HepG2 (cell line): ENCODE data around the gene SPRED3. TPM values are rescaled to one million over a fixed set of nuclear protein-coding genes. Genes with fewer than 3 reads are reported as not detected.

Experiments used
- ARID3A ChIP-seq: IDR thresholded peaks from 2 replicates; pipeline ENCODE4 v1.6.1; 2012; ENCODE audit warnings: low read depth, low read length, improper control_type of control experiment
- CREB3 ChIP-seq: sonication (generic); formaldehyde crosslinking; IDR thresholded peaks from 2 replicates; pipeline ENCODE4 v1.5.0; 2020; ENCODE audit warnings: missing genetic modification reagents
- MXD3 ChIP-seq: IDR thresholded peaks from 2 replicates; pipeline ENCODE4 v1.6.1; 2016; ENCODE audit warnings: mild to moderate bottlenecking, missing biosample characterization, missing genetic modification reagents
- REST ChIP-seq, 2 experiments: IDR thresholded peaks; 2 replicates each; pipeline ENCODE4 v1.6.1; 2011 to 2012; ENCODE audit warnings: low read length in 2 of 2, borderline replicate concordance in 1 of 2, low read depth in 1 of 2, mild to moderate bottlenecking in 1 of 2, moderate library complexity in 1 of 2
- SKI ChIP-seq: fragments of 450-650 bp; IDR thresholded peaks from one replicate; pipeline ENCODE4 v1.6.1; 2018; ENCODE audit warnings: mild to moderate bottlenecking; ENCODE audit not compliant: partially characterized antibody
- SKIL ChIP-seq: sonication (generic); formaldehyde crosslinking; IDR thresholded peaks from 2 replicates; pipeline ENCODE4 v1.8.0; 2022; ENCODE audit warnings: missing genetic modification reagents, mild to moderate bottlenecking, moderate library complexity, borderline replicate concordance
- TAF15 ChIP-seq: fragments of 200-400 bp; formaldehyde crosslinking; IDR thresholded peaks from one replicate; pipeline ENCODE4 v1.6.1; 2018; ENCODE audit warnings: mild to moderate bottlenecking, low read depth, low read length; ENCODE audit not compliant: poor library complexity, severe bottlenecking
- TBL1XR1 ChIP-seq: fragments of 150-350 bp; IDR thresholded peaks from 2 replicates; pipeline ENCODE4 v1.6.1; 2014; ENCODE audit warnings: borderline replicate concordance, low read length; ENCODE audit not compliant: partially characterized antibody
- TFAP4 ChIP-seq: sonication (generic); IDR thresholded peaks from 2 replicates; pipeline ENCODE4 v1.6.1; 2016; ENCODE audit warnings: low read depth, borderline replicate concordance
- TFDP2 ChIP-seq: sonication (generic); formaldehyde crosslinking; IDR thresholded peaks from 2 replicates; pipeline ENCODE4 v1.4.0; 2020; ENCODE audit warnings: missing genetic modification reagents
- ZBTB3 ChIP-seq: sonication (generic); formaldehyde crosslinking; IDR thresholded peaks from 2 replicates; pipeline ENCODE4 v1.4.0; 2020; ENCODE audit warnings: low read depth, mild to moderate bottlenecking, moderate library complexity, missing genetic modification reagents, borderline replicate concordance
- ZNF33B ChIP-seq: sonication (generic); formaldehyde crosslinking; IDR thresholded peaks from 2 replicates; pipeline ENCODE4 v1.5.1; 2020; ENCODE audit warnings: mild to moderate bottlenecking, missing genetic modification reagents
- ZNF530 ChIP-seq: sonication (generic); formaldehyde crosslinking; IDR thresholded peaks from 2 replicates; pipeline ENCODE4 v1.5.0; 2020; ENCODE audit warnings: low read depth, mild to moderate bottlenecking, missing genetic modification reagents
- polyA plus RNA-seq, 8 experiments: library from polyadenylated mRNA; depleted of rRNA in 3 of 8; stranded (reverse) in 7 of 8; unstranded in 1 of 8; fragments of >200 nt; fragmentation: Illumina TruSeq in 4 of 8; extraction: Trizol in 4 of 8; gene quantifications; 2 replicates each; pipeline versions ENCODE4 v1.2.1 to v1.2.3, GENCODE V29; 2011 to 2016; ENCODE audit warnings: low read depth in 4 of 8, missing spikeins in 1 of 8, mixed read lengths in 1 of 8; ENCODE audit not compliant: insufficient read depth in 1 of 8
- total RNA-seq, 5 experiments: library from RNA; depleted of rRNA; stranded (reverse); fragments of >200 nt; fragmentation: Illumina TruSeq; extraction: Trizol; gene quantifications; 2 replicates each; pipeline ENCODE4 v1.2.3, GENCODE V29; 2016; ENCODE audit warnings: low read depth in 1 of 5

SPRED3 gene
- total and polyA plus RNA-seq, 2 of the 13 experiments (the other 11 are each of a cell fraction or from before 2014, with no cell fraction given), result 0.15 to 0.17 TPM

GRCh38 chr19:38391911-38392464 is 3.5 kb downstream of the SPRED3 start (continued):
- TF ChIP-seq TFDP2 (CRISPR knock-in tag) (no peak), ZNF530 (CRISPR knock-in tag) (no peak), REST (IDR thresholded peaks at IDR 0.05; ENCODE audit: borderline replicate concordance in 1 of 2, low read depth in 1 of 2, low read length in 2 of 2) (no peak), SKI (no peak), SKIL (CRISPR knock-in tag) (no peak), TFAP4 (no peak), CREB3 (no peak), TBL1XR1 (no peak), ZBTB3 (CRISPR knock-in tag) (no peak), MXD3 (CRISPR knock-in tag) (no peak), TAF15 (no peak), ZNF33B (no peak), ARID3A (no peak)
- TF ChIP-seq, all 625 proteins: peak for 0
